Stimulated activated naive CD8-positive, alpha-beta T cell treated with anti-CD3 and anti-CD28 coated beads, Interleukin-15, Interleukin-2, amounts not matched to agents 100 ng/mL and 50 ng/mL, for 24 hours (primary cell): ENCODE results near the gene PDE2A.

Source experiments
- H3K27ac Mint-ChIP-seq: one replicate; pipeline ENCODE4 v1.8.0; 2021; ENCODE audit warnings: mild to moderate bottlenecking, mixed read lengths
- H3K27me3 Mint-ChIP-seq: one replicate; pipeline ENCODE4 v1.8.0; 2021; ENCODE audit warnings: mixed read lengths
- H3K36me3 Mint-ChIP-seq: one replicate; pipeline ENCODE4 v1.8.0; 2021; ENCODE audit warnings: low read depth, mixed read lengths
- H3K4me1 Mint-ChIP-seq: one replicate; pipeline ENCODE4 v1.8.0; 2021; ENCODE audit warnings: low read depth, mixed read lengths
- H3K4me3 Mint-ChIP-seq: one replicate; pipeline ENCODE4 v1.8.0; 2021; ENCODE audit warnings: mild to moderate bottlenecking, mixed read lengths
- H3K9me3 Mint-ChIP-seq: one replicate; pipeline ENCODE4 v1.8.0; 2021; ENCODE audit warnings: mixed read lengths

The PDE2A gene

GRCh38 chr11:72710278-72710677 lies 36.1 kb upstream of the PDE2A start:
- Mint-ChIP-seq H3K36me3 (peaks cover 38% of the 10 kb centered on the region), H3K4me3 (no peak overlapping the region), H3K27ac (peak overlapping the region; percentile 68), H3K9me3 (no peaks in the 10 kb centered on the region), H3K27me3 (no peaks in the 10 kb centered on the region), H3K4me1 (peaks cover 5% of the 10 kb centered on the region)

- Mint-ChIP-seq H3K36me3 (peaks cover 38% of the 10 kb centered on the region), H3K27ac (peak overlapping the region; percentile 68), H3K4me3 (no peak overlapping the region), H3K9me3 (no peaks in the 10 kb centered on the region), H3K4me1 (peaks cover 5% of the 10 kb centered on the region), H3K27me3 (no peaks in the 10 kb centered on the region)
Observed at GRCh38 chr11:72709478-72710238, 35.4 kb upstream of the PDE2A start.

GRCh38 chr11:72707032-72707431 lies 32.8 kb upstream of the PDE2A start:
- Mint-ChIP-seq H3K27ac (no peak overlapping the region), H3K4me3 (no peak overlapping the region), H3K4me1 (no peaks in the 10 kb centered on the region), H3K9me3 (no peaks in the 10 kb centered on the region), H3K36me3 (peaks cover 38% of the 10 kb centered on the region), H3K27me3 (no peaks in the 10 kb centered on the region)

GRCh38 chr11:72706579-72706978 lies 32.4 kb upstream of the PDE2A start:
- no peaks in the 10 kb centered on the region for H3K4me1 Mint-ChIP-seq
- no peaks in the 10 kb centered on the region for H3K9me3 Mint-ChIP-seq
- peaks cover 38% of the 10 kb centered on the region for H3K36me3 Mint-ChIP-seq
- no peak overlapping the region for H3K27ac Mint-ChIP-seq
- H3K4me3 Mint-ChIP-seq = no peak overlapping the region
- H3K27me3 Mint-ChIP-seq = no peaks in the 10 kb centered on the region

- Mint-ChIP-seq H3K4me1 (no peaks in the 10 kb centered on the region), H3K9me3 (no peaks in the 10 kb centered on the region), H3K27me3 (no peaks in the 10 kb centered on the region), H3K4me3 (no peak overlapping the region), H3K27ac (peak overlapping the region; percentile 13), H3K36me3 (peaks cover 44% of the 10 kb centered on the region)
Observed at GRCh38 chr11:72705442-72706365, 31.5 kb upstream of the PDE2A start.

GRCh38 chr11:72704783-72705265 lies 30.6 kb upstream of the PDE2A start:
- no peak overlapping the region for H3K27ac Mint-ChIP-seq
- H3K4me3 Mint-ChIP-seq = no peak overlapping the region
- H3K36me3 Mint-ChIP-seq = peaks cover 53% of the 10 kb centered on the region
- H3K4me1 Mint-ChIP-seq = no peaks in the 10 kb centered on the region
- no peaks in the 10 kb centered on the region for H3K9me3 Mint-ChIP-seq
- H3K27me3 Mint-ChIP-seq = no peaks in the 10 kb centered on the region

GRCh38 chr11:72704028-72704782 lies 30.0 kb upstream of the PDE2A start:
- H3K27me3 Mint-ChIP-seq = no peaks in the 10 kb centered on the region
- no peak overlapping the region for H3K27ac Mint-ChIP-seq
- H3K36me3 Mint-ChIP-seq = peaks cover 50% of the 10 kb centered on the region
- no peak overlapping the region for H3K4me3 Mint-ChIP-seq
- H3K4me1 Mint-ChIP-seq = no peaks in the 10 kb centered on the region
- H3K9me3 Mint-ChIP-seq = no peaks in the 10 kb centered on the region

- H3K4me3 Mint-ChIP-seq = no peak overlapping the region
- peaks cover 44% of the 10 kb centered on the region for H3K36me3 Mint-ChIP-seq
- H3K27me3 Mint-ChIP-seq = no peaks in the 10 kb centered on the region
- H3K9me3 Mint-ChIP-seq = no peaks in the 10 kb centered on the region
- H3K4me1 Mint-ChIP-seq = no peaks in the 10 kb centered on the region
- H3K27ac Mint-ChIP-seq = no peak overlapping the region
Observed at GRCh38 chr11:72703267-72704008, 29.2 kb upstream of the PDE2A start.

- Mint-ChIP-seq H3K9me3 (no peaks in the 10 kb centered on the region), H3K36me3 (peaks cover 39% of the 10 kb centered on the region), H3K4me3 (no peak overlapping the region), H3K4me1 (no peaks in the 10 kb centered on the region), H3K27ac (no peak overlapping the region), H3K27me3 (no peaks in the 10 kb centered on the region)
Observed at GRCh38 chr11:72702577-72703241, 28.5 kb upstream of the PDE2A start.

GRCh38 chr11:72702096-72702495 lies 27.9 kb upstream of the PDE2A start:
- H3K36me3 Mint-ChIP-seq = peaks cover 34% of the 10 kb centered on the region
- H3K4me1 Mint-ChIP-seq = no peaks in the 10 kb centered on the region
- no peak overlapping the region for H3K4me3 Mint-ChIP-seq
- H3K27ac Mint-ChIP-seq = no peak overlapping the region
- H3K27me3 Mint-ChIP-seq = no peaks in the 10 kb centered on the region
- H3K9me3 Mint-ChIP-seq = no peaks in the 10 kb centered on the region

- H3K9me3 Mint-ChIP-seq = no peaks in the 10 kb centered on the region
- H3K27ac Mint-ChIP-seq = no peak overlapping the region
- H3K36me3 Mint-ChIP-seq = peaks cover 28% of the 10 kb centered on the region
Observed at GRCh38 chr11:72701466-72701865, 27.2 kb upstream of the PDE2A start.

GRCh38 chr11:72700146-72700545 lies 25.9 kb upstream of the PDE2A start:
- H3K27ac Mint-ChIP-seq = no peak overlapping the region
- peaks cover 17% of the 10 kb centered on the region for H3K36me3 Mint-ChIP-seq
- H3K27me3 Mint-ChIP-seq = no peaks in the 10 kb centered on the region

More at GRCh38 chr11:72701466-72701865, 27.2 kb upstream of the PDE2A start:
- no peak overlapping the region for H3K4me3 Mint-ChIP-seq
- no peaks in the 10 kb centered on the region for H3K4me1 Mint-ChIP-seq
- no peaks in the 10 kb centered on the region for H3K27me3 Mint-ChIP-seq

GRCh38 chr11:72697814-72698213 lies 23.6 kb upstream of the PDE2A start:
- Mint-ChIP-seq H3K27me3 (no peaks in the 10 kb centered on the region), H3K27ac (no peak overlapping the region), H3K4me3 (no peak overlapping the region), H3K4me1 (no peaks in the 10 kb centered on the region), H3K36me3 (peaks cover 31% of the 10 kb centered on the region), H3K9me3 (no peaks in the 10 kb centered on the region)

More at GRCh38 chr11:72700146-72700545, 25.9 kb upstream of the PDE2A start:
- Mint-ChIP-seq H3K9me3 (no peaks in the 10 kb centered on the region), H3K4me1 (no peaks in the 10 kb centered on the region), H3K4me3 (no peak overlapping the region)
